ENCODE measurements around the gene CRTC1. TPM values are rescaled to one million over a fixed set of nuclear protein-coding genes. Genes with fewer than 3 reads are reported as not detected.
A peak's percentile ranks its signal among the peaks of the same experiment; 100 is the strongest.

Gene CRTC1
- total and polyA plus RNA-seq, 9 of the 15 experiments (the other 6 are each of a cell fraction or from before 2014, with no cell fraction given): 0.25 to 3.8 (median 1.2) TPM; not detected in 2

- TF ChIP-seq CREB1 (IDR thresholded peaks at IDR 0.05) (no peak), CREB1 (CRISPR knock-in tag; IDR thresholded peaks at IDR 0.05) (0 out of 2 replicates have a peak, but pooled peaks have one; percentile 5), ZBTB34 (CRISPR knock-in tag; IDR thresholded peaks at IDR 0.05) (no peak), TRIM24 (IDR thresholded peaks at IDR 0.05) (peak in 1 of 2 experiments; percentile 26; a peak in 2 of 4 replicates), NRF1 (conservative IDR thresholded peaks at IDR 0.05 in 1 of 2, IDR thresholded peaks at IDR 0.05 in 1 of 2) (peak; percentile 93 to 94), DPF2 (IDR thresholded peaks at IDR 0.05) (no peak; the same call in 1 of the 2 replicates), TEAD1 (CRISPR knock-in tag; IDR thresholded peaks at IDR 0.05) (peak in 1 of 2 experiments; percentile 44; a peak in 1 of 4 replicates), RAD21 (CRISPR knock-in tag; conservative IDR thresholded peaks at IDR 0.05 in 1 of 2, IDR thresholded peaks at IDR 0.05 in 1 of 2) (peak; percentile 30 to 44), ZNF175 (CRISPR knock-in tag; IDR thresholded peaks at IDR 0.05; ENCODE audit: low read depth) (peak; percentile 41; the same call in 1 of the 2 replicates), ILF3 (IDR thresholded peaks at IDR 0.05; ENCODE audit: borderline replicate concordance) (no peak), ZC3H11A (IDR thresholded peaks at IDR 0.05; ENCODE audit: low read depth, low read length) (no peak), TRIM28 (IDR thresholded peaks at IDR 0.05) (peak; percentile 48; the same call in 1 of the 2 replicates), GATAD2A (IDR thresholded peaks at IDR 0.05) (no peak), PHF20 (IDR thresholded peaks at IDR 0.05; ENCODE audit: partially characterized antibody) (peak; percentile 16), ADNP (tag; IDR thresholded peaks at IDR 0.05) (peak; percentile 68), E2F8 (IDR thresholded peaks at IDR 0.05; ENCODE audit: low read depth, partially characterized antibody) (no peak), ZNF76 (CRISPR knock-in tag; IDR thresholded peaks at IDR 0.05; ENCODE audit: borderline replicate concordance) (peak; percentile 12; the same call in 1 of the 2 replicates), MCM3 (IDR thresholded peaks at IDR 0.05) (no peak), ZNF165 (CRISPR knock-in tag; IDR thresholded peaks at IDR 0.05; ENCODE audit: borderline replicate concordance) (0 out of 2 replicates have a peak, but pooled peaks have one; percentile 16), KDM5B (IDR thresholded peaks at IDR 0.05; ENCODE audit: insufficient replicate concordance, low read depth, low read length) (peak; percentile 54), PHF21A (IDR thresholded peaks at IDR 0.05; ENCODE audit: borderline replicate concordance, low read depth) (0 out of 2 replicates have a peak, but pooled peaks have one; percentile 10), TAF7 (tag; IDR thresholded peaks at IDR 0.05) (peak; percentile 75; the same call in 1 of the 2 replicates), TFAM (CRISPR knock-in tag; conservative IDR thresholded peaks at IDR 0.05) (no peak), PHF8 (IDR thresholded peaks at IDR 0.05; ENCODE audit: borderline replicate concordance, low read length) (peak; percentile 85; the same call in 1 of the 2 replicates), MEIS2 (IDR thresholded peaks at IDR 0.05; ENCODE audit: partially characterized antibody) (peak; percentile 96), MXI1 (IDR thresholded peaks at IDR 0.05; ENCODE audit: low read depth, low read length) (no peak)
Observed at GRCh38 chr19:18683109-18683957, at the start of gene CRTC1 (continued).

Data from K562 (cell line).